H1 (cell line): ENCODE data around the gene NREP. TPM values are rescaled to one million over a fixed set of nuclear protein-coding genes. Genes with fewer than 3 reads are reported as not detected.

ENCODE experiments used
- CTCF ChIA-PET: fragments of 300-600 bp; sonication (Branson Sonifier 250); formaldehyde crosslinking; loops from one replicate; lab custom pipeline; 2021; ENCODE audit not compliant: partially characterized antibody; lab: Charles Lee
- POLR2A ChIA-PET: fragments of 300-600 bp; sonication (Branson Sonifier 250); formaldehyde crosslinking; loops from one replicate; lab custom pipeline; 2021; ENCODE audit warnings: inconsistent platforms; ENCODE audit not compliant: partially characterized antibody; lab: Charles Lee
- DNase-seq, 2 experiments: peaks; one replicate each; pipeline versions ENCODE4 v3.0.0 to v3.0.0-alpha.2; 2010 to 2022; ENCODE audit warnings: low spot score in 2 of 2, low read depth in 1 of 2, mixed read lengths in 1 of 2
- FAIRE-seq: peaks from 2 replicates; lab custom pipeline; 2011; peaks lifted over from hg19 to GRCh38; lab: Jason Lieb, UNC
- H2AFZ ChIP-seq: 2 replicates; pipeline ENCODE4 v1.8.1; 2012; ENCODE audit warnings: low read length, inconsistent platforms
- H2AK5ac ChIP-seq: 2 replicates; pipeline ENCODE4 v1.6.1; 2013; ENCODE audit warnings: low read depth, low read length
- H2BK120ac ChIP-seq: replicated peaks from 2 replicates; pipeline ENCODE3; 2013; ENCODE audit warnings: low read depth, low read length, inconsistent platforms
- H2BK12ac ChIP-seq: 2 replicates; pipeline ENCODE4 v1.6.1; 2013; ENCODE audit warnings: low read depth, low read length
- H2BK15ac ChIP-seq: 2 replicates; pipeline ENCODE4 v1.6.1; 2013; ENCODE audit warnings: low read length
- H2BK20ac ChIP-seq: 2 replicates; pipeline ENCODE4 v1.6.1; 2013; ENCODE audit warnings: low read length
- H2BK5ac ChIP-seq: 2 replicates; pipeline ENCODE4 v1.6.1; 2013; ENCODE audit warnings: low read depth, low read length
- H3K14ac ChIP-seq: 2 replicates; pipeline ENCODE4 v1.6.1; 2013; ENCODE audit warnings: inconsistent platforms; ENCODE audit not compliant: insufficient read length
- H3K18ac ChIP-seq: 2 replicates; pipeline ENCODE4 v1.6.1; 2013; ENCODE audit warnings: low read length; ENCODE audit errors: extremely low read depth
- H3K23ac ChIP-seq: 2 replicates; pipeline ENCODE4 v1.6.1; 2013; ENCODE audit warnings: inconsistent platforms; ENCODE audit not compliant: insufficient read length
- H3K23me2 ChIP-seq: 2 replicates; pipeline ENCODE4 v1.6.1; 2013; ENCODE audit warnings: low read depth, low read length
- H3K27ac ChIP-seq: 2 replicates; pipeline ENCODE4 v1.6.1; 2011; ENCODE audit warnings: low read depth, low read length, inconsistent platforms
- H3K27me3 ChIP-seq, 4 experiments: replicated peaks in 1 of 4; 1 replicate in 1 of 4; 2 replicates in 3 of 4; pipeline versions ENCODE4 v1.6.1 to v1.8.1; 2011 to 2013; ENCODE audit warnings: low read length in 3 of 4, mild to moderate bottlenecking in 3 of 4, inconsistent platforms in 2 of 4, mixed read lengths in 2 of 4, moderate library complexity in 1 of 4; ENCODE audit not compliant: control insufficient read depth in 3 of 4, insufficient read depth in 3 of 4; ENCODE audit errors: extremely low read depth in 1 of 4
- H3K36me3 ChIP-seq, 4 experiments: 2 replicates each; pipeline versions ENCODE4 v1.6.1 to v1.8.1; 2011 to 2013; ENCODE audit warnings: mild to moderate bottlenecking in 4 of 4, low read length in 3 of 4, moderate library complexity in 2 of 4, control low read depth in 1 of 4, inconsistent platforms in 1 of 4; ENCODE audit not compliant: insufficient read depth in 4 of 4, control insufficient read depth in 2 of 4
- H3K4ac ChIP-seq: replicated peaks from 2 replicates; pipeline ENCODE3; 2013; ENCODE audit warnings: low read length, low read depth, mixed read lengths, inconsistent platforms; ENCODE audit not compliant: insufficient read length
- H3K4me1 ChIP-seq, 4 experiments: replicated peaks in 1 of 4; 1 replicate in 1 of 4; 2 replicates in 3 of 4; pipeline versions ENCODE4 v1.6.1 to v1.8.1; 2011 to 2013; ENCODE audit warnings: low read length in 3 of 4, inconsistent platforms in 2 of 4, mixed read lengths in 1 of 4; ENCODE audit not compliant: insufficient read depth in 4 of 4, control insufficient read depth in 3 of 4
- H3K4me2 ChIP-seq, 2 experiments: 2 replicates each; pipeline versions ENCODE4 v1.6.1 to v1.8.1; 2011 to 2013; ENCODE audit warnings: low read depth in 2 of 2, low read length in 2 of 2, control low read depth in 1 of 2, inconsistent platforms in 1 of 2, mild to moderate bottlenecking in 1 of 2; ENCODE audit not compliant: insufficient read depth in 1 of 2
- H3K4me3 ChIP-seq, 4 experiments: fragments of 200-600, 300-600 bp in 1 of 4; sonication (generic), shearing (Covaris generic), sonication (Bioruptor Twin) in 1 of 4; 2 replicates each; pipeline versions ENCODE4 v1.5.1 to v1.8.1; 2011 to 2016; ENCODE audit warnings: low read length in 4 of 4, low read depth in 3 of 4, control low read depth in 2 of 4, inconsistent platforms in 2 of 4, mild to moderate bottlenecking in 2 of 4, mixed read lengths in 1 of 4, moderate library complexity in 1 of 4; ENCODE audit not compliant: insufficient read depth in 2 of 4; ENCODE audit errors: extremely low read depth in 1 of 4
- H3K56ac ChIP-seq: replicated peaks from 2 replicates; pipeline ENCODE3; 2013; ENCODE audit warnings: low read depth, mild to moderate bottlenecking, mixed read lengths, low read length, inconsistent platforms; ENCODE audit not compliant: insufficient read length
- H3K79me1 ChIP-seq: 2 replicates; pipeline ENCODE4 v1.6.1; 2013; ENCODE audit warnings: low read depth, low read length, control low read depth
- H3K79me2 ChIP-seq, 2 experiments: 2 replicates each; pipeline versions ENCODE4 v1.6.1 to v1.8.1; 2012 to 2013; ENCODE audit warnings: low read length in 2 of 2, mild to moderate bottlenecking in 2 of 2, inconsistent platforms in 1 of 2; ENCODE audit not compliant: insufficient read depth in 2 of 2, control insufficient read depth in 1 of 2
- H3K9ac ChIP-seq, 4 experiments: replicated peaks in 1 of 4; 1 replicate in 1 of 4; 2 replicates in 3 of 4; pipeline versions ENCODE4 v1.6.1 to v1.8.1; 2011 to 2013; ENCODE audit warnings: low read depth in 3 of 4, low read length in 3 of 4, control low read depth in 2 of 4, mild to moderate bottlenecking in 2 of 4, moderate library complexity in 2 of 4, inconsistent platforms in 1 of 4; ENCODE audit errors: extremely low read depth in 1 of 4
- H3K9me3 ChIP-seq, 2 experiments: 2 replicates each; pipeline versions ENCODE4 v1.6.1 to v1.8.1; 2012 to 2013; ENCODE audit warnings: mild to moderate bottlenecking in 2 of 2, moderate library complexity in 2 of 2, control low read depth in 1 of 2, inconsistent platforms in 1 of 2, low read depth in 1 of 2, low read length in 1 of 2, mixed read lengths in 1 of 2; ENCODE audit not compliant: insufficient read depth in 2 of 2
- H4K20me1 ChIP-seq, 2 experiments: replicated peaks in 1 of 2; 2 replicates each; pipeline versions ENCODE3 to v1.8.1; 2011 to 2013; ENCODE audit warnings: inconsistent platforms in 2 of 2, low read length in 2 of 2, mild to moderate bottlenecking in 1 of 2; ENCODE audit not compliant: insufficient read depth in 2 of 2, control insufficient read depth in 1 of 2
- H4K5ac ChIP-seq: 2 replicates; pipeline ENCODE4 v1.6.1; 2013; ENCODE audit warnings: low read length, low read depth, mixed read lengths, inconsistent platforms; ENCODE audit not compliant: insufficient read length
- H4K8ac ChIP-seq: 2 replicates; pipeline ENCODE4 v1.8.0; 2013; ENCODE audit warnings: mild to moderate bottlenecking, moderate library complexity, low read length, inconsistent platforms; ENCODE audit not compliant: insufficient read depth; ENCODE audit errors: extremely low read depth
- H4K91ac ChIP-seq: replicated peaks from 2 replicates; pipeline ENCODE3; 2013; ENCODE audit warnings: low read length, mixed read lengths, inconsistent platforms; ENCODE audit not compliant: insufficient read length
- CBX5 ChIP-seq: fragments of 300-800, 300-1000 bp; sonication (generic); IDR thresholded peaks from 2 replicates; pipeline ENCODE4 v1.7.1; 2016; ENCODE audit warnings: antibody characterized with exemption, low read length, low read depth
- EZH2 ChIP-seq: fragments of 200-600 bp; sonication (generic); IDR thresholded peaks from 2 replicates; pipeline ENCODE4 v1.7.1; 2012; ENCODE audit warnings: low read depth, mild to moderate bottlenecking, moderate library complexity, low read length, inconsistent platforms; ENCODE audit not compliant: severe bottlenecking
- NRF1 ChIP-seq: IDR thresholded peaks from 2 replicates; pipeline ENCODE4 v1.6.1; 2011; ENCODE audit warnings: mild to moderate bottlenecking, low read depth, low read length, improper control_type of control experiment
- TAF1 ChIP-seq: IDR thresholded peaks from 2 replicates; pipeline ENCODE4 v1.6.1; 2011; ENCODE audit warnings: mild to moderate bottlenecking, low read depth, low read length
- WGBS, 2 experiments: shearing (Covaris generic) in 1 of 2; methylation state at CpG; one replicate each; pipeline versions ENCODE4 v1.1.6 to v1.1.7; 2013 to 2015; ENCODE audit warnings: low lambda C conversion rate in 2 of 2, mixed read lengths in 2 of 2, inconsistent platforms in 1 of 2, low coverage in 1 of 2, missing lambda C conversion rate in 1 of 2; ENCODE audit not compliant: insufficient replicate concordance in 2 of 2, insufficient coverage in 1 of 2, insufficient read length in 1 of 2; ENCODE audit errors: extremely low coverage in 1 of 2, missing lambda C conversion rate in 1 of 2; 5-methylcytosine and 5-hydroxymethylcytosine counted together
- polyA plus RNA-seq, 7 experiments: library from polyadenylated mRNA; depleted of rRNA in 3 of 7; stranded (reverse) in 5 of 7; unstranded in 2 of 7; fragments of >200 nt in 5 of 7; fragments of 200-250 nt in 2 of 7; gene quantifications; 1 replicate in 5 of 7; 2 replicates in 1 of 7; 4 replicates in 1 of 7; pipeline versions ENCODE4 v1.2.1 to v1.2.3, GENCODE V29; 2011 to 2013; ENCODE audit warnings: missing spikeins in 2 of 7, mixed read lengths in 2 of 7
- total RNA-seq: library from RNA; stranded (reverse); fragmentation: NEBNext Ultra II Directional; extraction: Animal tissue kit (Norgen Biotek cat#: 25700); gene quantifications from 2 replicates; pipeline ENCODE4 v1.2.1, GENCODE V29; 2021
- TF ChIP-seq, protein P1 (sequence below), 3 experiments: IDR thresholded peaks; 1 replicate in 2 of 3; 2 replicates in 1 of 3; pipeline versions ENCODE4 v1.5.1 to v1.6.1; 2011; ENCODE audit warnings: low read length in 3 of 3, mild to moderate bottlenecking in 3 of 3, inconsistent platforms in 2 of 3, low read depth in 1 of 3, moderate library complexity in 1 of 3; ENCODE audit not compliant: insufficient read depth in 1 of 3; ENCODE audit errors: control extremely low read depth in 1 of 3

Gene NREP
- total and polyA plus RNA-seq, 2 of the 8 experiments (the other 6 are each of a cell fraction or from before 2014, with no cell fraction given) = 254 to 301 TPM

DNA sequence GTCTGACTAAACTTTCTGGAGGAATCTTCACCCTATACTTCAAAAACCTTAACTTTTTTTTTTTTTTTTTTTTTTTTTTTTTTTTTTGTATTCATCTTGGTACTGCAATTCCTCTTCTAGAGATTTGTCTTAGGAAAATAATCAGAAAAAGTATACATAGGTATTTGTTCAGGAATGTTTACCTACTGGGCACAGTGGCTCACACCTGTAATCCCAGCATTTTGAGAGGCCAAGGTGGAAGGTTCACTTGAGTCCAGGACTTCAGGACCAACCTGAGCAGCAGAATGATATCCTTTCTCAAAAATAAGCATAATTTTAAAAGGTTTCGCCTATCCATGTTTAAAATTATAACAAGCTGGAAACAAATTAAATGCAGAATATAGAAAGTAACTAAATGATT lies 33.3 kb upstream of the NREP start:
- Histone ChIP-seq H4K5ac (no peak overlapping the region), H2BK5ac (no peak overlapping the region), H3K4me2 (no peak overlapping the region), H3K4me3 (no peak overlapping the region), H3K36me3 (no peaks in the 10 kb centered on the region), H3K27me3 (no peaks in the 10 kb centered on the region), H4K91ac (no peak overlapping the region), H3K18ac (no peak overlapping the region), H3K14ac (no peak overlapping the region), H2BK120ac (no peak overlapping the region), H3K56ac (no peak overlapping the region), H4K8ac (no peak overlapping the region), H2AFZ (no peak overlapping the region), H3K23me2 (no peaks in the 10 kb centered on the region), H3K9ac (no peak overlapping the region), H3K79me2 (no peaks in the 10 kb centered on the region), H3K4ac (no peak overlapping the region), H3K4me1 (no peaks in the 10 kb centered on the region), H3K79me1 (no peaks in the 10 kb centered on the region), H2BK15ac (no peak overlapping the region), H4K20me1 (no peaks in the 10 kb centered on the region), H2BK20ac (no peak overlapping the region), H3K27ac (no peak overlapping the region), H2AK5ac (no peak overlapping the region), H3K23ac (no peak overlapping the region), H2BK12ac (no peak overlapping the region), H3K9me3 (no peaks in the 10 kb centered on the region)
- FAIRE-seq = no peak
- CTCF ChIA-PET = interaction anchor here (0.9 to 1.2 kb wide), 2 partner anchors 17 to 56 kb away, joined by 3 read pairs; no protein-coding TSS in a partner anchor
- WGBS, 2 experiments = 94% methylated on average over 1 of the region's 1 CpG; no CpG with 5 or more reads in 1 of the 2 experiments
- DNase-seq = no peak
- POLR2A ChIA-PET = no interaction called here
- TF ChIP-seq, protein P1, sequence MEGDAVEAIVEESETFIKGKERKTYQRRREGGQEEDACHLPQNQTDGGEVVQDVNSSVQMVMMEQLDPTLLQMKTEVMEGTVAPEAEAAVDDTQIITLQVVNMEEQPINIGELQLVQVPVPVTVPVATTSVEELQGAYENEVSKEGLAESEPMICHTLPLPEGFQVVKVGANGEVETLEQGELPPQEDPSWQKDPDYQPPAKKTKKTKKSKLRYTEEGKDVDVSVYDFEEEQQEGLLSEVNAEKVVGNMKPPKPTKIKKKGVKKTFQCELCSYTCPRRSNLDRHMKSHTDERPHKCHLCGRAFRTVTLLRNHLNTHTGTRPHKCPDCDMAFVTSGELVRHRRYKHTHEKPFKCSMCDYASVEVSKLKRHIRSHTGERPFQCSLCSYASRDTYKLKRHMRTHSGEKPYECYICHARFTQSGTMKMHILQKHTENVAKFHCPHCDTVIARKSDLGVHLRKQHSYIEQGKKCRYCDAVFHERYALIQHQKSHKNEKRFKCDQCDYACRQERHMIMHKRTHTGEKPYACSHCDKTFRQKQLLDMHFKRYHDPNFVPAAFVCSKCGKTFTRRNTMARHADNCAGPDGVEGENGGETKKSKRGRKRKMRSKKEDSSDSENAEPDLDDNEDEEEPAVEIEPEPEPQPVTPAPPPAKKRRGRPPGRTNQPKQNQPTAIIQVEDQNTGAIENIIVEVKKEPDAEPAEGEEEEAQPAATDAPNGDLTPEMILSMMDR (IDR thresholded peaks at IDR 0.05; ENCODE audit: control extremely low read depth in 1 of 3, insufficient read depth in 1 of 3, low read depth in 1 of 3, low read length in 3 of 3) = no peak
- TF ChIP-seq TAF1 = no peak
- TF ChIP-seq EZH2 = no peak
- TF ChIP-seq CBX5 = no peak
- TF ChIP-seq NRF1 = no peak
